H1 (cell line): ENCODE data around the gene COLEC11. TPM values are rescaled to one million over a fixed set of nuclear protein-coding genes. Genes with fewer than 3 reads are reported as not detected.

Experiments
- CTCF ChIA-PET: fragments of 300-600 bp; sonication (Branson Sonifier 250); formaldehyde crosslinking; loops from one replicate; lab custom pipeline; 2021; ENCODE audit not compliant: partially characterized antibody; lab: Charles Lee
- POLR2A ChIA-PET: fragments of 300-600 bp; sonication (Branson Sonifier 250); formaldehyde crosslinking; loops from one replicate; lab custom pipeline; 2021; ENCODE audit warnings: inconsistent platforms; ENCODE audit not compliant: partially characterized antibody; lab: Charles Lee
- DNase-seq, 2 experiments: peaks; one replicate each; pipeline versions ENCODE4 v3.0.0 to v3.0.0-alpha.2; 2010 to 2022; ENCODE audit warnings: low spot score in 2 of 2, low read depth in 1 of 2, mixed read lengths in 1 of 2
- FAIRE-seq: peaks from 2 replicates; lab custom pipeline; 2011; peaks lifted over from hg19 to GRCh38; lab: Jason Lieb, UNC
- H2AFZ ChIP-seq: 2 replicates; pipeline ENCODE4 v1.8.1; 2012; ENCODE audit warnings: low read length, inconsistent platforms
- H2AK5ac ChIP-seq: 2 replicates; pipeline ENCODE4 v1.6.1; 2013; ENCODE audit warnings: low read depth, low read length
- H2BK120ac ChIP-seq: replicated peaks from 2 replicates; pipeline ENCODE3; 2013; ENCODE audit warnings: low read depth, low read length, inconsistent platforms
- H2BK12ac ChIP-seq: 2 replicates; pipeline ENCODE4 v1.6.1; 2013; ENCODE audit warnings: low read depth, low read length
- H2BK15ac ChIP-seq: 2 replicates; pipeline ENCODE4 v1.6.1; 2013; ENCODE audit warnings: low read length
- H2BK20ac ChIP-seq: 2 replicates; pipeline ENCODE4 v1.6.1; 2013; ENCODE audit warnings: low read length
- H2BK5ac ChIP-seq: 2 replicates; pipeline ENCODE4 v1.6.1; 2013; ENCODE audit warnings: low read depth, low read length
- H3K14ac ChIP-seq: 2 replicates; pipeline ENCODE4 v1.6.1; 2013; ENCODE audit warnings: inconsistent platforms; ENCODE audit not compliant: insufficient read length
- H3K18ac ChIP-seq: 2 replicates; pipeline ENCODE4 v1.6.1; 2013; ENCODE audit warnings: low read length; ENCODE audit errors: extremely low read depth
- H3K23ac ChIP-seq: 2 replicates; pipeline ENCODE4 v1.6.1; 2013; ENCODE audit warnings: inconsistent platforms; ENCODE audit not compliant: insufficient read length
- H3K23me2 ChIP-seq: 2 replicates; pipeline ENCODE4 v1.6.1; 2013; ENCODE audit warnings: low read depth, low read length
- H3K27ac ChIP-seq: 2 replicates; pipeline ENCODE4 v1.6.1; 2011; ENCODE audit warnings: low read depth, low read length, inconsistent platforms
- H3K27me3 ChIP-seq, 4 experiments: replicated peaks in 1 of 4; 1 replicate in 1 of 4; 2 replicates in 3 of 4; pipeline versions ENCODE4 v1.6.1 to v1.8.1; 2011 to 2013; ENCODE audit warnings: low read length in 3 of 4, mild to moderate bottlenecking in 3 of 4, inconsistent platforms in 2 of 4, mixed read lengths in 2 of 4, moderate library complexity in 1 of 4; ENCODE audit not compliant: control insufficient read depth in 3 of 4, insufficient read depth in 3 of 4; ENCODE audit errors: extremely low read depth in 1 of 4
- H3K36me3 ChIP-seq, 4 experiments: 2 replicates each; pipeline versions ENCODE4 v1.6.1 to v1.8.1; 2011 to 2013; ENCODE audit warnings: mild to moderate bottlenecking in 4 of 4, low read length in 3 of 4, moderate library complexity in 2 of 4, control low read depth in 1 of 4, inconsistent platforms in 1 of 4; ENCODE audit not compliant: insufficient read depth in 4 of 4, control insufficient read depth in 2 of 4
- H3K4ac ChIP-seq: replicated peaks from 2 replicates; pipeline ENCODE3; 2013; ENCODE audit warnings: low read length, low read depth, mixed read lengths, inconsistent platforms; ENCODE audit not compliant: insufficient read length
- H3K4me1 ChIP-seq, 4 experiments: replicated peaks in 1 of 4; 1 replicate in 1 of 4; 2 replicates in 3 of 4; pipeline versions ENCODE4 v1.6.1 to v1.8.1; 2011 to 2013; ENCODE audit warnings: low read length in 3 of 4, inconsistent platforms in 2 of 4, mixed read lengths in 1 of 4; ENCODE audit not compliant: insufficient read depth in 4 of 4, control insufficient read depth in 3 of 4
- H3K4me2 ChIP-seq, 2 experiments: 2 replicates each; pipeline versions ENCODE4 v1.6.1 to v1.8.1; 2011 to 2013; ENCODE audit warnings: low read depth in 2 of 2, low read length in 2 of 2, control low read depth in 1 of 2, inconsistent platforms in 1 of 2, mild to moderate bottlenecking in 1 of 2; ENCODE audit not compliant: insufficient read depth in 1 of 2
- H3K4me3 ChIP-seq, 4 experiments: fragments of 200-600, 300-600 bp in 1 of 4; sonication (generic), shearing (Covaris generic), sonication (Bioruptor Twin) in 1 of 4; 2 replicates each; pipeline versions ENCODE4 v1.5.1 to v1.8.1; 2011 to 2016; ENCODE audit warnings: low read length in 4 of 4, low read depth in 3 of 4, control low read depth in 2 of 4, inconsistent platforms in 2 of 4, mild to moderate bottlenecking in 2 of 4, mixed read lengths in 1 of 4, moderate library complexity in 1 of 4; ENCODE audit not compliant: insufficient read depth in 2 of 4; ENCODE audit errors: extremely low read depth in 1 of 4
- H3K56ac ChIP-seq: replicated peaks from 2 replicates; pipeline ENCODE3; 2013; ENCODE audit warnings: low read depth, mild to moderate bottlenecking, mixed read lengths, low read length, inconsistent platforms; ENCODE audit not compliant: insufficient read length
- H3K79me1 ChIP-seq: 2 replicates; pipeline ENCODE4 v1.6.1; 2013; ENCODE audit warnings: low read depth, low read length, control low read depth
- H3K79me2 ChIP-seq, 2 experiments: 2 replicates each; pipeline versions ENCODE4 v1.6.1 to v1.8.1; 2012 to 2013; ENCODE audit warnings: low read length in 2 of 2, mild to moderate bottlenecking in 2 of 2, inconsistent platforms in 1 of 2; ENCODE audit not compliant: insufficient read depth in 2 of 2, control insufficient read depth in 1 of 2
- H3K9ac ChIP-seq, 4 experiments: replicated peaks in 1 of 4; 1 replicate in 1 of 4; 2 replicates in 3 of 4; pipeline versions ENCODE4 v1.6.1 to v1.8.1; 2011 to 2013; ENCODE audit warnings: low read depth in 3 of 4, low read length in 3 of 4, control low read depth in 2 of 4, mild to moderate bottlenecking in 2 of 4, moderate library complexity in 2 of 4, inconsistent platforms in 1 of 4; ENCODE audit errors: extremely low read depth in 1 of 4
- H3K9me3 ChIP-seq, 2 experiments: 2 replicates each; pipeline versions ENCODE4 v1.6.1 to v1.8.1; 2012 to 2013; ENCODE audit warnings: mild to moderate bottlenecking in 2 of 2, moderate library complexity in 2 of 2, control low read depth in 1 of 2, inconsistent platforms in 1 of 2, low read depth in 1 of 2, low read length in 1 of 2, mixed read lengths in 1 of 2; ENCODE audit not compliant: insufficient read depth in 2 of 2
- H4K20me1 ChIP-seq, 2 experiments: replicated peaks in 1 of 2; 2 replicates each; pipeline versions ENCODE3 to v1.8.1; 2011 to 2013; ENCODE audit warnings: inconsistent platforms in 2 of 2, low read length in 2 of 2, mild to moderate bottlenecking in 1 of 2; ENCODE audit not compliant: insufficient read depth in 2 of 2, control insufficient read depth in 1 of 2
- H4K5ac ChIP-seq: 2 replicates; pipeline ENCODE4 v1.6.1; 2013; ENCODE audit warnings: low read length, low read depth, mixed read lengths, inconsistent platforms; ENCODE audit not compliant: insufficient read length
- H4K8ac ChIP-seq: 2 replicates; pipeline ENCODE4 v1.8.0; 2013; ENCODE audit warnings: mild to moderate bottlenecking, moderate library complexity, low read length, inconsistent platforms; ENCODE audit not compliant: insufficient read depth; ENCODE audit errors: extremely low read depth
- H4K91ac ChIP-seq: replicated peaks from 2 replicates; pipeline ENCODE3; 2013; ENCODE audit warnings: low read length, mixed read lengths, inconsistent platforms; ENCODE audit not compliant: insufficient read length
- ASH2L ChIP-seq: fragments of 200-600, 300-600 bp; sonication (generic); IDR thresholded peaks from one replicate; pipeline ENCODE4 v1.7.1; 2017; ENCODE audit warnings: low read length
- BRCA1 ChIP-seq: IDR thresholded peaks from 2 replicates; pipeline ENCODE4 v1.6.1; 2012; ENCODE audit warnings: low read depth, low read length, improper control_type of control experiment
- CBX8 ChIP-seq: fragments of 300-800, 300-1000 bp; sonication (generic); IDR thresholded peaks from 2 replicates; pipeline ENCODE4 v1.7.1; 2016; ENCODE audit warnings: low read depth, low read length, borderline replicate concordance
- CEBPB ChIP-seq: IDR thresholded peaks from 2 replicates; pipeline ENCODE4 v1.6.1; 2012; ENCODE audit warnings: low read depth, low read length
- RAD21 ChIP-seq, 2 experiments: IDR thresholded peaks in 1 of 2; conservative IDR thresholded peaks in 1 of 2; 2 replicates each; pipeline ENCODE4 v1.6.1; 2011; ENCODE audit warnings: low read depth in 2 of 2, low read length in 2 of 2, improper control_type of control experiment in 1 of 2, inconsistent platforms in 1 of 2, mild to moderate bottlenecking in 1 of 2, moderate library complexity in 1 of 2
- TBP ChIP-seq: IDR thresholded peaks from 2 replicates; pipeline ENCODE4 v1.6.1; 2011; ENCODE audit warnings: low read depth, low read length, improper control_type of control experiment
- TCF12 ChIP-seq: IDR thresholded peaks from 2 replicates; pipeline ENCODE4 v1.6.1; 2011; ENCODE audit warnings: low read depth, mild to moderate bottlenecking, low read length
- TEAD4 ChIP-seq: IDR thresholded peaks from 2 replicates; pipeline ENCODE4 v1.6.1; 2012; ENCODE audit warnings: low read depth, low read length, inconsistent platforms, mixed read lengths
- USF2 ChIP-seq: IDR thresholded peaks from 2 replicates; pipeline ENCODE4 v1.6.1; 2011; ENCODE audit warnings: low read length, improper control_type of control experiment
- ZNF274 ChIP-seq: IDR thresholded peaks from 2 replicates; pipeline ENCODE4 v1.7.0; 2012; ENCODE audit warnings: low read length, borderline replicate concordance; ENCODE audit errors: extremely low read depth
- WGBS, 2 experiments: shearing (Covaris generic) in 1 of 2; methylation state at CpG; one replicate each; pipeline versions ENCODE4 v1.1.6 to v1.1.7; 2013 to 2015; ENCODE audit warnings: low lambda C conversion rate in 2 of 2, mixed read lengths in 2 of 2, inconsistent platforms in 1 of 2, low coverage in 1 of 2, missing lambda C conversion rate in 1 of 2; ENCODE audit not compliant: insufficient replicate concordance in 2 of 2, insufficient coverage in 1 of 2, insufficient read length in 1 of 2; ENCODE audit errors: extremely low coverage in 1 of 2, missing lambda C conversion rate in 1 of 2; 5-methylcytosine and 5-hydroxymethylcytosine counted together
- polyA plus RNA-seq, 7 experiments: library from polyadenylated mRNA; depleted of rRNA in 3 of 7; stranded (reverse) in 5 of 7; unstranded in 2 of 7; fragments of >200 nt in 5 of 7; fragments of 200-250 nt in 2 of 7; gene quantifications; 1 replicate in 5 of 7; 2 replicates in 1 of 7; 4 replicates in 1 of 7; pipeline versions ENCODE4 v1.2.1 to v1.2.3, GENCODE V29; 2011 to 2013; ENCODE audit warnings: missing spikeins in 2 of 7, mixed read lengths in 2 of 7
- total RNA-seq: library from RNA; stranded (reverse); fragmentation: NEBNext Ultra II Directional; extraction: Animal tissue kit (Norgen Biotek cat#: 25700); gene quantifications from 2 replicates; pipeline ENCODE4 v1.2.1, GENCODE V29; 2021

The COLEC11 gene
- total and polyA plus RNA-seq, 2 of the 8 experiments (the other 6 are each of a cell fraction or from before 2014, with no cell fraction given), result 0.47 to 0.80 TPM

- no peak overlapping the region for H2BK12ac ChIP-seq
- ChIA-PET POLR2A (no interaction called here), CTCF (interaction anchor here (0.6 to 1.2 kb wide), 4 partner anchors 11 to 32 kb away, joined by 3 read pairs; no protein-coding TSS in a partner anchor)
- no peak overlapping the region for H3K9ac ChIP-seq
- H3K79me2 ChIP-seq, result no peaks in the 10 kb centered on the region
- H3K18ac ChIP-seq, result no peak overlapping the region
- H2AFZ ChIP-seq, result no peak overlapping the region
- H3K4ac ChIP-seq, result no peak overlapping the region
- no peak overlapping the region for H4K8ac ChIP-seq
- no peaks in the 10 kb centered on the region; a peak in 2 of 7 replicates for H3K4me1 ChIP-seq
- peaks cover 0 to 1% of the 10 kb centered on the region in 2 experiments for H4K20me1 ChIP-seq
- H3K4me3 ChIP-seq, result no peak overlapping the region
- no peak overlapping the region for H2BK20ac ChIP-seq
- H3K9me3 ChIP-seq, result peaks cover 0 to 3% of the 10 kb centered on the region in 2 experiments; a peak in 1 of 4 replicates
- no peak overlapping the region for H3K23ac ChIP-seq
- H3K23me2 ChIP-seq, result no peaks in the 10 kb centered on the region
- H2AK5ac ChIP-seq, result no peak overlapping the region
- no peak overlapping the region for H2BK120ac ChIP-seq
- no peak overlapping the region for H3K56ac ChIP-seq
- no peaks in the 10 kb centered on the region for H3K79me1 ChIP-seq
- FAIRE-seq, result no peak
- H4K91ac ChIP-seq, result no peak overlapping the region
- TF ChIP-seq ASH2L (no peak), BRCA1 (no peak), CBX8 (no peak), USF2 (no peak), RAD21 (IDR thresholded peaks at IDR 0.05 in 1 of 2, conservative IDR thresholded peaks at IDR 0.05 in 1 of 2; ENCODE audit: low read depth in 2 of 2, low read length in 2 of 2) (no peak), CEBPB (no peak), TCF12 (no peak), TBP (no peak), ZNF274 (no peak), TEAD4 (no peak)
- TF ChIP-seq, all 59 proteins: peak for 0
- H2BK5ac ChIP-seq, result no peak overlapping the region
- no peaks in the 10 kb centered on the region; a peak in 1 of 7 replicates for H3K27me3 ChIP-seq
- no peak overlapping the region for H3K4me2 ChIP-seq
- WGBS, 2 experiments, result 93% methylated on average over 12 of the region's 12 CpGs; no CpG with 5 or more reads in 1 of the 2 experiments
- H2BK15ac ChIP-seq, result no peak overlapping the region
- no peaks in the 10 kb centered on the region for H3K36me3 ChIP-seq
- H3K27ac ChIP-seq, result no peak overlapping the region
- H4K5ac ChIP-seq, result no peak overlapping the region
- no peak overlapping the region for H3K14ac ChIP-seq
- no peak for DNase-seq
Observed at GRCh38 chr2:3626118-3626811, 31.4 kb downstream of the COLEC11 start.
